ENCODE results near the gene ADAMTS6.

GRCh38 chr5:65198456-65199120 lies 283.1 kb downstream of the ADAMTS6 start:
- TF ChIP-seq POLR2AphosphoS5 (IDR thresholded peaks at IDR 0.05) = no peak
- TF ChIP-seq CTCF (IDR thresholded peaks at IDR 0.05) = no peak
